Activated CD4-positive, alpha-beta T cell treated with anti-CD3 and anti-CD28 coated beads for 36 hours (primary cell): Measurements from ENCODE around the gene CAMK1D. TPM values are rescaled to one million over a fixed set of nuclear protein-coding genes. Genes with fewer than 3 reads are reported as not detected.
A peak's percentile ranks its signal among the peaks of the same experiment; 100 is the strongest.

Experiments used
- ATAC-seq: fragments of 200-7000 bp; cut with Tn5 transposase; one replicate; pipeline ENCODE4 v1.10.0; 2021; ENCODE audit warnings: mild to moderate bottlenecking, moderate library complexity
- CTCF ChIA-PET: fragments of 350-600 bp; sonication (Branson Sonifier 250); formaldehyde crosslinking; loops from one replicate; lab custom pipeline; 2021; ENCODE audit warnings: antibody characterized with exemption; lab: Charles Lee
- POLR2A ChIA-PET: fragments of 350-600 bp; sonication (Branson Sonifier 250); formaldehyde crosslinking; loops from one replicate; lab custom pipeline; 2021; ENCODE audit warnings: antibody characterized with exemption, inconsistent platforms; lab: Charles Lee
- DNase-seq: peaks from one replicate; pipeline ENCODE4 v3.0.0-alpha.2; 2020
- H3K27ac Mint-ChIP-seq: one replicate; pipeline ENCODE4 v1.8.0; 2021; ENCODE audit warnings: mixed read lengths
- H3K27me3 Mint-ChIP-seq: one replicate; pipeline ENCODE4 v1.8.0; 2021; ENCODE audit warnings: mixed read lengths
- H3K36me3 Mint-ChIP-seq: one replicate; pipeline ENCODE4 v1.8.0; 2021; ENCODE audit warnings: low read depth, mixed read lengths
- H3K4me1 Mint-ChIP-seq: one replicate; pipeline ENCODE4 v1.8.0; 2021; ENCODE audit warnings: mixed read lengths
- H3K4me3 Mint-ChIP-seq: one replicate; pipeline ENCODE4 v1.8.0; 2021; ENCODE audit warnings: mild to moderate bottlenecking, moderate library complexity, mixed read lengths
- H3K9me3 Mint-ChIP-seq: one replicate; pipeline ENCODE4 v1.8.0; 2021; ENCODE audit warnings: low read depth, mixed read lengths
- intact Hi-C, 2 experiments: fragments of 100-400 bp; cut with DNase I in 1 of 2; cut with micrococcal nuclease in 1 of 2; formaldehyde crosslinking; loops; one replicate each; pipeline versions ENCODE4 v1.14.2 to v1.15.1; 2022 to 2024; cut with DNase I, micrococcal nuclease
- total RNA-seq, 2 experiments: library from RNA; stranded (reverse); gene quantifications; one replicate each; pipeline ENCODE4 v1.2.3, GENCODE V29; 2021

CAMK1D gene
- total RNA-seq, 2 experiments from 2014 or later, result 16.0 to 16.3 TPM

GRCh38 chr10:12685261-12686058 is 336.1 kb downstream of the CAMK1D start:
- POLR2A ChIA-PET, result no interaction called here

DNA sequence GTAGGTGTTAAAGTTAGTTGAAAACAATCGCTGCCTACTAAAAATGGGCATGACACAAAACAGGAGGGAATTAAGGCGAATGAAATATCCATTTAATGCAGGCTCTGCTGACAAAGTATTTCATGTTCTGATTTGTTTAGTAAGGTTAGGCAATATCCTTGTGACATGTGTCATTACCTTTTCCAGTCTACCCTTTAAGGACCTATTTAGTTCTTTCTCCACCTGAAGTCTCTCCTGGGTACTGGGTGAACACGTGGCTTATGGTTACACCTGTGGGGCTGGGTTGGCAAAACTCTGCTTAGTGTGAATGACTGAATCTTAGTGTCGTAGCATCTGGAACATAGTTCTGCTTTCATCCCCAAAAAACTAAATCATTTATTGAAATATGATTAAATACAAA is 338.6 kb downstream of the CAMK1D start:
- Mint-ChIP-seq H3K4me1 (peaks cover 15% of the 10 kb centered on the region), H3K27me3 (no peaks in the 10 kb centered on the region), H3K9me3 (no peaks in the 10 kb centered on the region), H3K36me3 (no peaks in the 10 kb centered on the region), H3K4me3 (no peak overlapping the region), H3K27ac (no peak overlapping the region)
- POLR2A ChIA-PET, result no interaction called here
- CTCF ChIA-PET, result interaction anchor here (1.1 kb wide), 1 partner anchor 32 kb away, joined by 3 read pairs; no protein-coding TSS in a partner anchor
- intact Hi-C loops, result no loop called here
- ATAC-seq (no peak), DNase-seq (no peak)

More at GRCh38 chr10:12685261-12686058, 336.1 kb downstream of the CAMK1D start:
- Mint-ChIP-seq H3K36me3 (no peaks in the 10 kb centered on the region), H3K27me3 (no peaks in the 10 kb centered on the region), H3K9me3 (no peaks in the 10 kb centered on the region), H3K4me3 (no peak overlapping the region), H3K4me1 (peaks cover 17% of the 10 kb centered on the region), H3K27ac (no peak overlapping the region)
- peak; percentile 67 for ATAC-seq
- DNase-seq, result no peak
- intact Hi-C loops, result no loop called here
- CTCF ChIA-PET, result interaction anchor here (0.7 kb wide), 2 partner anchors 192 to 421 kb away, joined by 3 read pairs; no protein-coding TSS in a partner anchor

DNA sequence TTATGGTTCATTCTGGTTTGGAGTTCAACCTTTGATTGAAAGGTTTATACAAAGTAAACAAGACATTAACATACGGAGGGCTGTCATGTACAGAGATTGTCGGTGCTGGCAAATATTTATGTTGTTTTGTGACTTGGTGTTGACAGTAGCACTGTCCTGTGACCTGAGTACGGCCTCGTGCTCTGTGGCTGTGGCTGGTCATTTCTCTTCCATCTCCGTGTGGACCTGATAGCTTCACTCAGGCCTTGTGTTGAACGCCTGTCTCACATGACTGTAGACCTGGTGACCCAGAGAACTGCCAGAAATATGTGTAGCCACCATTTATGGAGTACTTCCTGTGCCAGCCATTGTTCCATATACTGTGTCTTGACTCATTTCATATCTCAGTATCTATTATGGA is 340.5 kb downstream of the CAMK1D start:
- DNase-seq, result no peak
- Mint-ChIP-seq H3K4me3 (no peak overlapping the region), H3K9me3 (no peaks in the 10 kb centered on the region), H3K4me1 (peaks cover 15% of the 10 kb centered on the region), H3K27ac (no peak overlapping the region), H3K27me3 (no peaks in the 10 kb centered on the region), H3K36me3 (no peaks in the 10 kb centered on the region)
- ChIA-PET CTCF (interaction anchor here (0.5 to 1.1 kb wide), 5 partner anchors 17 to 144 kb away, joined by 3 read pairs; no protein-coding TSS in a partner anchor), POLR2A (no interaction called here)
- intact Hi-C loops, result no loop called here
- ATAC-seq, result no peak

GRCh38 chr10:12690525-12691126 is 341.3 kb downstream of the CAMK1D start:
- ATAC-seq (peak; percentile 55), DNase-seq (peak; percentile 46)
- Mint-ChIP-seq H3K27ac (peak overlapping the region; percentile 68), H3K27me3 (no peaks in the 10 kb centered on the region), H3K4me1 (peaks cover 13% of the 10 kb centered on the region), H3K36me3 (no peaks in the 10 kb centered on the region), H3K9me3 (no peaks in the 10 kb centered on the region), H3K4me3 (no peak overlapping the region)
- POLR2A ChIA-PET, result no interaction called here
- CTCF ChIA-PET, result interaction anchor here (0.6 to 1.1 kb wide), 6 partner anchors 19 to 458 kb away, joined by 3 to 4 read pairs (median 3); no protein-coding TSS in a partner anchor
- intact Hi-C loops, result no loop called here

DNA sequence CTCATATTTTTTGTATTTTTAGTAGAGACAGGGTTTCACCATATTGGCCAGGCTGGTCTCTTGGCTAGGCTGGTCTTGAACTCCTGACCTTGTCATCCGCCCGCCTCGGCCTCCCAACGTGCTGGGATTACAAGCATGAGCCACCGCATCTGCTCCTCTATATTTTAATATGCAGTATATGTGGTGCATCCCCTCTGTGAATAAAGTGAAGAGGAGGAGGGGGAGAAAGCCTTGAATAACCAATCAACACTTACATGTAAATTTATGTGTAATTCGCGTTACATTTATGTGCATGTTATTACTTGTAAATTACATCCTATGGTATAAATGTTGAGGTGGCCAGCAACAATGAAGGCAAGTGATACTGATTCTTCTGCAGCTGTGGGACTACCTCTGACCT is 342.2 kb downstream of the CAMK1D start:
- CTCF ChIA-PET, result interaction anchor here (0.8 kb wide), 1 partner anchor 29 kb away, joined by 4 read pairs; no protein-coding TSS in a partner anchor
- no peak overlapping the region for H3K27ac Mint-ChIP-seq

DNA sequence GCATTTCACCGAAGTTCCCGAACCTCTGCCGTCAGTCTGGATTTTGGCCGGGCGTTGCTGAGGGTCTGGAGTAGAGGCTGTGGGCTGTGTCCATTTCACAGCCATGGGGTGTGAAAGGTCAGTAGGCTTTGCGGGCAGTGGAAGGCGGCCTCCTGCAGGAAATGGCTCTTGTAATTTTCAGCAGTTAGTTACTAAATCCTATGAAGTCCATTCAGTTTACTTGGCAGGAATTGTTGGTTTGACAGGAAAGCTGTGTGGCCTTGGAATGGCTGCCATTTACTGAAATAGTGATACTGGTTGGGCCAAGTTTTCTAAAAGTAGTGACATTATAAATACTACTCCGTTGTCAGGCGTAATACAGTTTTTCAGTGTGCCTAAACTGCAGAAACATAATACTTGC is 348.4 kb downstream of the CAMK1D start:
- POLR2A ChIA-PET, result no interaction called here
- ATAC-seq, result no peak
- peaks cover 30% of the 10 kb centered on the region for H3K4me1 Mint-ChIP-seq
- H3K9me3 Mint-ChIP-seq, result no peaks in the 10 kb centered on the region
- no peaks in the 10 kb centered on the region for H3K27me3 Mint-ChIP-seq
- H3K4me3 Mint-ChIP-seq, result no peak overlapping the region
- peaks cover 4% of the 10 kb centered on the region for H3K36me3 Mint-ChIP-seq
- H3K27ac Mint-ChIP-seq, result no peak overlapping the region
- CTCF ChIA-PET, result interaction anchor here (1.7 kb wide), 1 partner anchor 41 kb away, joined by 5 read pairs; no protein-coding TSS in a partner anchor
- intact Hi-C loops, result no loop called here
- no peak for DNase-seq

More for the DNA sequence above, 342.2 kb downstream of the CAMK1D start:
- DNase-seq, result no peak
- Mint-ChIP-seq H3K27me3 (no peaks in the 10 kb centered on the region), H3K36me3 (no peaks in the 10 kb centered on the region), H3K9me3 (no peaks in the 10 kb centered on the region), H3K4me3 (no peak overlapping the region), H3K4me1 (peaks cover 11% of the 10 kb centered on the region)
- intact Hi-C loops, result no loop called here
- ATAC-seq, result no peak
- POLR2A ChIA-PET, result no interaction called here

DNA sequence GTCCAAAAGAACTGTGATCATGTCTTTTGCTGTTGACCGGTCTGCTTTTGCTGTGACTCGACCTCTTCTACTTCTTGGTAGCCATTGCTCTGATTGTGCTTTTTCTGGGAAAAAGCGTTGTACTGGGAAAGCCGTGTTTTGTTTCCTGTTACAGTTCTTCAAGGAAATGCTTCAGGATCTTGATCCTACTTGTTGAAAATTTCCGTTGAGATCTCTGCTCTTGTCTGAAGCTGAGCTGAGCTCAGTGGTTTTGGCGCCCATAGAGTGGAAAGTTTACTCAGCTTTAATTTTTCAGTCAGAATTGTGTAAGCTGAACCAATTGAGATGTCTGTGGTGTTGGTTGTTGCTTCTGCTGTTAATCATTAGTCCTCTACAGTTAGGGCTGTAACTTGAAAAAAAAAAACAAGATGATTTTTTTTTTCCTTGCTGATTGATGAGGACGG is 349.9 kb downstream of the CAMK1D start:
- DNase-seq, result peak; percentile 56
- H3K4me1 Mint-ChIP-seq, result peaks cover 43% of the 10 kb centered on the region
- H3K9me3 Mint-ChIP-seq, result no peaks in the 10 kb centered on the region
- CTCF ChIA-PET, result interaction anchor here (1.3 to 2.5 kb wide), 3 partner anchors 9 to 435 kb away, joined by 5 to 9 read pairs (median 5); no protein-coding TSS in a partner anchor
- peak overlapping the region; percentile 80 for H3K27ac Mint-ChIP-seq
- no peaks in the 10 kb centered on the region for H3K27me3 Mint-ChIP-seq
- peaks cover 5% of the 10 kb centered on the region for H3K36me3 Mint-ChIP-seq
- peak; percentile 78 for ATAC-seq
- POLR2A ChIA-PET, result no interaction called here
- no peak overlapping the region for H3K4me3 Mint-ChIP-seq
- intact Hi-C loops, result no loop called here

GRCh38 chr10:12699781-12700556 is 350.6 kb downstream of the CAMK1D start:
- Mint-ChIP-seq H3K36me3 (peaks cover 5% of the 10 kb centered on the region), H3K4me1 (peaks cover 50% of the 10 kb centered on the region), H3K27me3 (no peaks in the 10 kb centered on the region), H3K27ac (peak overlapping the region; percentile 45), H3K4me3 (no peak overlapping the region), H3K9me3 (no peaks in the 10 kb centered on the region)
- intact Hi-C loops, result loop anchor here in 1 of 2 experiments (10.0 kb wide), 1 partner anchor 405 kb away; the partner anchor contains the start of gene OPTN
- ChIA-PET POLR2A (no interaction called here), CTCF (interaction anchor here (0.6 to 2.5 kb wide), 7 partner anchors 8 to 1422 kb away, joined by 3 to 9 read pairs (median 5); no protein-coding TSS in a partner anchor)
- DNase-seq (no peak), ATAC-seq (no peak)

- DNase-seq (no peak), ATAC-seq (no peak)
- Mint-ChIP-seq H3K27me3 (no peaks in the 10 kb centered on the region), H3K9me3 (no peaks in the 10 kb centered on the region), H3K36me3 (peaks cover 5% of the 10 kb centered on the region), H3K4me3 (no peak overlapping the region), H3K4me1 (peaks cover 51% of the 10 kb centered on the region), H3K27ac (no peak overlapping the region)
- intact Hi-C loops, result loop anchor here in 1 of 2 experiments (10.0 kb wide), 1 partner anchor 404 kb away; the partner anchor contains the start of gene OPTN
- POLR2A ChIA-PET, result no interaction called here
- CTCF ChIA-PET, result interaction anchor here (0.6 to 2.5 kb wide), 6 partner anchors 7 to 1423 kb away, joined by 3 to 9 read pairs (median 4); no protein-coding TSS in a partner anchor
Measured at GRCh38 chr10:12700557-12700874, 351.2 kb downstream of the CAMK1D start.

- peaks cover 59% of the 10 kb centered on the region for H3K4me1 Mint-ChIP-seq
- DNase-seq (no peak), ATAC-seq (no peak)
- intact Hi-C loops, result loop anchor here in 1 of 2 experiments (10.0 kb wide), 1 partner anchor 403 kb away; the partner anchor contains the start of gene OPTN
- H3K27ac Mint-ChIP-seq, result peak overlapping the region; percentile 44
- no peaks in the 10 kb centered on the region for H3K27me3 Mint-ChIP-seq
- no peaks in the 10 kb centered on the region for H3K9me3 Mint-ChIP-seq
- H3K4me3 Mint-ChIP-seq, result no peak overlapping the region
- POLR2A ChIA-PET, result no interaction called here
- CTCF ChIA-PET, result interaction anchor here (1.0 to 1.7 kb wide), 2 partner anchors 10 to 38 kb away, joined by 4 to 9 read pairs; no protein-coding TSS in a partner anchor
- peaks cover 5% of the 10 kb centered on the region for H3K36me3 Mint-ChIP-seq
Measured at GRCh38 chr10:12701696-12702095, 352.3 kb downstream of the CAMK1D start.
